Measurements from ENCODE around the gene PIGO. TPM values are rescaled to one million over a fixed set of nuclear protein-coding genes. Genes with fewer than 3 reads are reported as not detected.

PIGO gene
- total and polyA plus RNA-seq, 2 experiments from 2014 or later = 26.9 to 36.0 TPM

DNA sequence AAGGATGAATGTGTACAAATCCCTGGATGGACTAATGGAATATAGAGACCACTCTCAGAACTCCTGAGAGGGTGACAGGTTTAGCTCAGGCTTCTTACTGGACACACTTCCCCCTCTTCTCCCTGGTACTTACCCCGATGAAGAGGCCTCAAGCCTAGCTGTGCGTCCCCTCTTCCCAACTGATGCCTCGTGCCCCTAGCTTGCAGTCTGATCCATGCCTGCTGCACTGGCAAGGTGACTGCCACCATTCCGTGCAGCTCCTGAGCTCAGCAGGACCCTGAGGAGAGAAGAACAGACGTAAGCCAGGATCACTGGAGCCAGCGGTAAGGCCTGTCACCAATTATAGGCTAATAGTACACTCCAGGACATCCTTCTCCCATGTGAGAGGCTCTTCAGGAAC is 12.1 kb upstream of the PIGO start:
- Histone ChIP-seq H3K4me1 (ENCODE audit: low read depth) (peaks cover 38% of the 10 kb centered on the region), H3K27ac (peak overlapping the region; percentile 59), H3K27me3 (no peaks in the 10 kb centered on the region), H3K9me3 (ENCODE audit: low read depth) (no peaks in the 10 kb centered on the region), H3K36me3 (peaks cover 21% of the 10 kb centered on the region), H3K4me3 (no peak overlapping the region)
- TF ChIP-seq, protein P1, sequence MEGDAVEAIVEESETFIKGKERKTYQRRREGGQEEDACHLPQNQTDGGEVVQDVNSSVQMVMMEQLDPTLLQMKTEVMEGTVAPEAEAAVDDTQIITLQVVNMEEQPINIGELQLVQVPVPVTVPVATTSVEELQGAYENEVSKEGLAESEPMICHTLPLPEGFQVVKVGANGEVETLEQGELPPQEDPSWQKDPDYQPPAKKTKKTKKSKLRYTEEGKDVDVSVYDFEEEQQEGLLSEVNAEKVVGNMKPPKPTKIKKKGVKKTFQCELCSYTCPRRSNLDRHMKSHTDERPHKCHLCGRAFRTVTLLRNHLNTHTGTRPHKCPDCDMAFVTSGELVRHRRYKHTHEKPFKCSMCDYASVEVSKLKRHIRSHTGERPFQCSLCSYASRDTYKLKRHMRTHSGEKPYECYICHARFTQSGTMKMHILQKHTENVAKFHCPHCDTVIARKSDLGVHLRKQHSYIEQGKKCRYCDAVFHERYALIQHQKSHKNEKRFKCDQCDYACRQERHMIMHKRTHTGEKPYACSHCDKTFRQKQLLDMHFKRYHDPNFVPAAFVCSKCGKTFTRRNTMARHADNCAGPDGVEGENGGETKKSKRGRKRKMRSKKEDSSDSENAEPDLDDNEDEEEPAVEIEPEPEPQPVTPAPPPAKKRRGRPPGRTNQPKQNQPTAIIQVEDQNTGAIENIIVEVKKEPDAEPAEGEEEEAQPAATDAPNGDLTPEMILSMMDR (IDR thresholded peaks at IDR 0.05; ENCODE audit: low read depth, low read length) = no peak
- DNase-seq (ENCODE audit: low read depth in 1 of 2, low spot score in 1 of 2) = no peak

DNA sequence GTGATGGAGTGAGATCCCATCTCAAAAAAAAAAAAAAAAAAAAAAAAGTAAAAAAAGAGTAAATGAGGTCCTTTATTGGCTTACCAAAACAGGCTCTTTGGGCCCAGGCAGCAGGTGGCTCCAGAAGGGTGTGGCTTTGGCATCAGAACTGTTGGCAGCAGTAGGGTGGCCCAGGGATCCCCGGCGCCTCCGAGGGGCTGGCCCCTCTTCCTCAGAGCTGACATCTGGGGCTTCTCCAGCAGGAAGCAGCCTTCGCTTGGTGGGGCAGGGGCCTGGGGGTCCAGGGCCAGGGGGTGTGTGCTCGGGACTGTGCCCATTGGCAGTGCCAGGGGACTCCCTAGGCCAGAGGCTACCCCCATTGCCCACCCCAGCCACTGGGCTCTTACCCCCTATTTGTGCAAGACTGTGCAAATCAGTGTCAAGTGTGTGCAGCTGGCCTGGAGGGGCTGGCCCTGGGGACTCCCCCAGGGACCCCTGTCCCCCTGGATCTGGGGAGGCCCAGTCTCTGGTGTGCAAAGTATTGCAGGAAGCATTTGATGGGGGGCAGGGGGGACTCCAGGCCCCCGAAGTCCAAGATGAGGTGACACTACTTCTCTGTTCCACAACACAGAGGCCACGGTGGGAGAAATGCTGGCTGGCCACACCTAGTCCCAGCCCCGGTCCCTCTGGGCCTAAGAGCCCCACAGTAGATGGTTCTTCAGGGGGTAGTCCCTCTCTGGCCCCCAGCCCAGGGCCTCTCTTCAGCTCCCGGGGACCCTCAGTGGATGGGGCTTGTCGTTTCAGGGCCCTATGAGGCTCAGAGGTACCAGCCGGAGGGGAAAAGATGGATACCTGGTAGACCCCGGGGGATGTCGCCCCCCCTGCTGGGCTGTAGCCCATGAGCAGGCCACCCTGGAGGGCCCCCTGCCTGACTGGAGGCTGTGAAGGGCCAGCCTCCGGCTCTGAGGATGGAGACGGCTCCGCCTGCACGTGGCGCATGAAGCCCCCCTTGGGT is 11.2 kb upstream of the PIGO start:
- TF ChIP-seq, protein P1 (IDR thresholded peaks at IDR 0.05; ENCODE audit: low read depth, low read length) = no peak
- Histone ChIP-seq H3K27ac (no peak overlapping the region), H3K4me3 (no peak overlapping the region), H3K4me1 (ENCODE audit: low read depth) (peaks cover 36% of the 10 kb centered on the region), H3K9me3 (ENCODE audit: low read depth) (no peaks in the 10 kb centered on the region), H3K36me3 (peaks cover 21% of the 10 kb centered on the region), H3K27me3 (no peaks in the 10 kb centered on the region)
- no peak for DNase-seq (ENCODE audit: low read depth in 1 of 2, low spot score in 1 of 2)

DNA sequence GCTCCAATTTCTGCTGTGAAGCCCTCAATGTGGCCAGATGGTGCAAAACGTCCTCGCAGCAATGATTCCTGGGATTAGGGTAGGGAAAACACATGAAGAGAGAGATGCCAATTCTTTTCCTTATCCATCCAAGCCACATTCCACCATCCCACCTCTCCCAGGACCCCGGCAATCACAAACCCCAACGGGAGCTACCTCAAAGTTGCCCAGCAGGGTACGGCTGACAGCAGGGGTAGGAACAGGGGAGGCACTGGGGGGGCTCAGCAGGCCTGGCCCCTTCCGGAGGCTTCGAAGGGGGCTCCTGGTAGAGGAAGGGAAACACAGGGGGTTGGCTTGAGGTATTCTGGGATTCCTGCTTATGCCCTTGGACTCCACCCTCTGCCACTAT is 9.9 kb upstream of the PIGO start:
- DNase-seq (ENCODE audit: low read depth in 1 of 2, low spot score in 1 of 2) = no peak
- peaks cover 25% of the 10 kb centered on the region for H3K36me3 ChIP-seq
- H3K4me1 ChIP-seq (ENCODE audit: low read depth) = peaks cover 36% of the 10 kb centered on the region
- H3K27me3 ChIP-seq = no peaks in the 10 kb centered on the region
- TF ChIP-seq, protein P1 (IDR thresholded peaks at IDR 0.05; ENCODE audit: low read depth, low read length) = no peak
- H3K27ac ChIP-seq = no peak overlapping the region
- H3K9me3 ChIP-seq (ENCODE audit: low read depth) = no peaks in the 10 kb centered on the region
- no peak overlapping the region for H3K4me3 ChIP-seq

DNA sequence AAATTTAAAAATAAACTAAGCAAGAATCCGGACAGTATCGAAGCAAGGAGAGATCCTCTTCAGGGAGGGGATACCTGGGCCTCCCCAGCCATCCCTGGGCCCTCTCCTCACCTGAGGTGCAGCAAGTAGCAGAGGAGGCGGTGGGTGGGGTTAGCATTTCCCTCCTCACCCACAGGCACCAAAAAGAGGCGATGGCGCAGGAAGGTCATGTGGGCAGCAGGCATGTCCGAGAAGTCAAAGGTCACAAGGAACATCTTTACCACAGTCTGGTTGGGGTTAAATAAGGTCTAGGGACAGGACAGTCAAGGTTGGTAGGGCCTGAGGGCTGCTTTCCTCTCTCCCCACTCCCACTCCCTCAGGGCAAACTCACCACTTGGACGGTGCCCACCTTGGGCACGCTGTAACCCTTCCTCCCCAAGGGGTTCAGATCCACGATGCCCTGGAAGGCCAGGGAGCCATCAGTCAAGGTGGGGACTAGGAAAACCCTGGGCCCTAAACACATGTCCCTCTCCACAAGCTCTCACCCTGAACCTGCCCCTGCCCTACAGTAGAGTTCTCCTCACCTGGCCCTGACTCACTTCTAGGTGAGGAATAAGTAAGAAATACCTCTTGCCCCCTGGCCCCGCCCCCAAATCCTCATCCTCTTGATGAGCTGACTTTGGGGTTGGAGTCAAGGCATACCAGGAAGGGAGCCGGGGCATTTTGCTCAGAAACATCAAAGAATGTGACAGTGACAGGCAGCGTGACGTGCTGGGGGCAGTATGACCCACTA is 9.4 kb upstream of the PIGO start:
- Histone ChIP-seq H3K36me3 (peaks cover 29% of the 10 kb centered on the region), H3K4me3 (no peak overlapping the region), H3K9me3 (ENCODE audit: low read depth) (no peaks in the 10 kb centered on the region), H3K27me3 (no peaks in the 10 kb centered on the region), H3K27ac (no peak overlapping the region), H3K4me1 (ENCODE audit: low read depth) (peaks cover 36% of the 10 kb centered on the region)
- TF ChIP-seq, protein P1 (IDR thresholded peaks at IDR 0.05; ENCODE audit: low read depth, low read length) = no peak
- no peak for DNase-seq (ENCODE audit: low read depth in 1 of 2, low spot score in 1 of 2)

DNA sequence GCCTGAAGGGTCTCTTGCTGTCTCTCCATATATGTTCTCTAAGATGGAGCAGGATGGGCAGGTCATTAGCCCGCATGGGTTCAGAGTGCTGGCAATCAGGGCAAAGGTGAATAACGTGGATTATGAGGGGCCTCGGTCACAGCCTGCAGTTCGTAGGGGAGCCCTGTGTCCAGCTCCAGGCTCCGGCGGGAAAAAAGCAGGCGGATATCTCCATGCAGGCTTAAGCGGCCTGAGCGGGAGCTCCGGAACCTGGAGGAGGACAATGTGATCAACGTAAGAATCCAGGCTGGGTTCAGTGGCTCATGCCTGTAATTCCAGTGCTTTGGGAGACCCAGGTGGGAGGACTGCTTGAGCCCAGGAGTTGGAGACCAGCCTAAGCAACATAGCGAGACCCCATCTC is 8.7 kb upstream of the PIGO start:
- Histone ChIP-seq H3K27ac (no peak overlapping the region), H3K4me3 (no peak overlapping the region), H3K4me1 (ENCODE audit: low read depth) (peaks cover 31% of the 10 kb centered on the region), H3K9me3 (ENCODE audit: low read depth) (no peaks in the 10 kb centered on the region), H3K36me3 (peaks cover 29% of the 10 kb centered on the region), H3K27me3 (no peaks in the 10 kb centered on the region)
- DNase-seq (ENCODE audit: low read depth in 1 of 2, low spot score in 1 of 2) = no peak
- TF ChIP-seq, protein P1 (IDR thresholded peaks at IDR 0.05; ENCODE audit: low read depth, low read length) = no peak
